GM12878 (cell line): Measurements from ENCODE around the gene PFKL. TPM values are rescaled to one million over a fixed set of nuclear protein-coding genes. Genes with fewer than 3 reads are reported as not detected.
"Not testable (repeated sequence)": the region's sequence is repeated elsewhere in the genome, so short reads cannot be mapped to it uniquely, and the experiment has no call there.

Source experiments
- ATAC-seq: fragments of 200-7000 bp; cut with Tn5 transposase; 3 replicates; pipeline ENCODE4 v1.9.1; 2020; ENCODE audit warnings: mild to moderate bottlenecking, moderate library complexity
- BruUV-seq: library from RNA; stranded (reverse); fragments of 400-500 nt; replicated peaks from 2 replicates; lab custom pipeline; 2021; lab: Mats Ljungman, UMichigan
- CTCF ChIA-PET: fragments of 300-600 bp; sonication (Branson Sonifier 250); formaldehyde crosslinking; extraction: SDS; loops from one replicate; lab custom pipeline; 2021; ENCODE audit warnings: inconsistent platforms; lab: Yijun Ruan, JAX
- POLR2A ChIA-PET: fragments of 350-600 bp; formaldehyde crosslinking; extraction: SDS; loops from one replicate; lab custom pipeline; 2021; ENCODE audit warnings: inconsistent platforms; lab: Charles Lee
- RAD21 ChIA-PET: fragments of 300-600 bp; sonication (Branson Sonifier 250); formaldehyde crosslinking; loops from one replicate; lab custom pipeline; 2023; ENCODE audit warnings: antibody characterized with exemption; ENCODE audit not compliant: unreplicated experiment; lab: Charles Lee
- SMC1A ChIA-PET: fragments of 300-600 bp; sonication (Branson Sonifier 250); formaldehyde crosslinking; loops from one replicate; lab custom pipeline; 2023; ENCODE audit not compliant: unreplicated experiment, uncharacterized antibody; lab: Charles Lee
- DNase-seq: peaks from one replicate; pipeline ENCODE4 v3.0.0-alpha.2; 2011; ENCODE audit warnings: low read depth, low spot score
- FAIRE-seq: peaks from 3 replicates; lab custom pipeline; 2011; peaks lifted over from hg19 to GRCh38; lab: Jason Lieb, UNC
- H2AFZ ChIP-seq: 2 replicates; pipeline ENCODE4 v1.6.0; 2011; ENCODE audit warnings: low read depth, low read length, control low read depth; ENCODE audit not compliant: control insufficient read depth
- H3K27ac ChIP-seq: 2 replicates; pipeline ENCODE4 v1.5.1; 2011; ENCODE audit warnings: control low read depth; ENCODE audit not compliant: control insufficient read depth, insufficient read depth
- H3K27me3 ChIP-seq, 2 experiments: replicated peaks in 1 of 2; 2 replicates each; pipeline versions ENCODE4 v1.6.0 to v1.6.1; 2011; ENCODE audit warnings: low read length in 1 of 2; ENCODE audit not compliant: control insufficient read depth in 2 of 2, insufficient read depth in 2 of 2
- H3K36me3 ChIP-seq, 2 experiments: 2 replicates each; pipeline ENCODE4 v1.5.1; 2011; ENCODE audit warnings: low read length in 1 of 2; ENCODE audit not compliant: control insufficient read depth in 2 of 2, insufficient read depth in 2 of 2
- H3K4me1 ChIP-seq: 2 replicates; pipeline ENCODE4 v1.6.1; 2011; ENCODE audit warnings: mild to moderate bottlenecking, low read length, moderate library complexity, mixed read lengths; ENCODE audit not compliant: control insufficient read depth, insufficient read depth
- H3K4me2 ChIP-seq: 2 replicates; pipeline ENCODE4 v1.6.0; 2011; ENCODE audit warnings: control low read depth; ENCODE audit not compliant: control insufficient read depth, insufficient read depth
- H3K4me3 ChIP-seq: fragments of 200-600 bp; sonication (generic); 2 replicates; pipeline ENCODE4 v1.5.1; 2016
- H3K79me2 ChIP-seq: 2 replicates; pipeline ENCODE4 v1.6.0; 2011; ENCODE audit warnings: low read length; ENCODE audit not compliant: control insufficient read depth, insufficient read depth
- H3K9ac ChIP-seq: 2 replicates; pipeline ENCODE4 v1.8.0; 2011; ENCODE audit warnings: low read length, control low read depth, mixed read lengths; ENCODE audit not compliant: control insufficient read depth, insufficient read depth
- H3K9me3 ChIP-seq: replicated peaks from 3 replicates; pipeline ENCODE4 v1.5.1; 2011; ENCODE audit warnings: mild to moderate bottlenecking, low read length; ENCODE audit not compliant: control insufficient read depth, insufficient read depth
- H4K20me1 ChIP-seq: 2 replicates; pipeline ENCODE4 v1.6.0; 2011; ENCODE audit not compliant: control insufficient read depth, insufficient read depth
- WGBS: methylation state at CpG from one replicate; pipeline ENCODE4 v1.1.6; 2016; ENCODE audit warnings: low lambda C conversion rate; ENCODE audit not compliant: insufficient replicate concordance, insufficient coverage; ENCODE audit errors: missing lambda C conversion rate; 5-methylcytosine and 5-hydroxymethylcytosine counted together
- in situ Hi-C: fragments of 300-500 bp; cut with MboI; formaldehyde crosslinking; loops from 9 replicates; pipeline ENCODE4 v1.14.3; 2018; ENCODE audit warnings: mixed read lengths
- intact Hi-C: fragments of 100-400 bp; cut with micrococcal nuclease; formaldehyde crosslinking; loops from one replicate; pipeline ENCODE4 v1.14.2; 2022; ENCODE audit not compliant: unreplicated experiment
- polyA plus RNA-seq, 11 experiments: library from polyadenylated mRNA; depleted of rRNA in 4 of 11; unstranded in 6 of 11; stranded (reverse) in 5 of 11; fragments of >200 nt; fragmentation: Nextera tagmentation in 4 of 11; fragmentation: Illumina TruSeq in 1 of 11; extraction: Ambion mirVana in 4 of 11; extraction: Trizol in 1 of 11; gene quantifications; 1 replicate in 1 of 11; 2 replicates in 10 of 11; pipeline versions ENCODE4 v1.2.1 to v1.2.3, GENCODE V29; 2011 to 2016; ENCODE audit warnings: inconsistent platforms in 2 of 11, missing spikeins in 2 of 11, low read depth in 1 of 11
- total RNA-seq, 4 experiments: library from RNA; depleted of rRNA in 3 of 4; stranded (reverse); fragments of >200 nt in 3 of 4; fragmentation: Illumina TruSeq in 1 of 4; extraction: Trizol in 1 of 4; gene quantifications; 2 replicates each; pipeline versions ENCODE4 v1.2.1 to v1.2.3, GENCODE V29; 2013 to 2021
- TF ChIP-seq, protein P1 (sequence below), 3 experiments: IDR thresholded peaks in 2 of 3; conservative IDR thresholded peaks in 1 of 3; 2 replicates each; pipeline ENCODE4 v1.5.1; 2011; ENCODE audit warnings: low read depth in 3 of 3, low read length in 3 of 3, mild to moderate bottlenecking in 3 of 3, control low read depth in 2 of 3, moderate library complexity in 2 of 3, inconsistent platforms in 1 of 3, mixed read lengths in 1 of 3; ENCODE audit not compliant: control insufficient read depth in 2 of 3, insufficient read depth in 1 of 3; ENCODE audit errors: extremely low read depth in 1 of 3

PFKL gene
- total and polyA plus RNA-seq, 10 of the 15 experiments (the other 5 are each of a cell fraction or from before 2014, with no cell fraction given): 1.2 to 192 (median 112) TPM

DNA sequence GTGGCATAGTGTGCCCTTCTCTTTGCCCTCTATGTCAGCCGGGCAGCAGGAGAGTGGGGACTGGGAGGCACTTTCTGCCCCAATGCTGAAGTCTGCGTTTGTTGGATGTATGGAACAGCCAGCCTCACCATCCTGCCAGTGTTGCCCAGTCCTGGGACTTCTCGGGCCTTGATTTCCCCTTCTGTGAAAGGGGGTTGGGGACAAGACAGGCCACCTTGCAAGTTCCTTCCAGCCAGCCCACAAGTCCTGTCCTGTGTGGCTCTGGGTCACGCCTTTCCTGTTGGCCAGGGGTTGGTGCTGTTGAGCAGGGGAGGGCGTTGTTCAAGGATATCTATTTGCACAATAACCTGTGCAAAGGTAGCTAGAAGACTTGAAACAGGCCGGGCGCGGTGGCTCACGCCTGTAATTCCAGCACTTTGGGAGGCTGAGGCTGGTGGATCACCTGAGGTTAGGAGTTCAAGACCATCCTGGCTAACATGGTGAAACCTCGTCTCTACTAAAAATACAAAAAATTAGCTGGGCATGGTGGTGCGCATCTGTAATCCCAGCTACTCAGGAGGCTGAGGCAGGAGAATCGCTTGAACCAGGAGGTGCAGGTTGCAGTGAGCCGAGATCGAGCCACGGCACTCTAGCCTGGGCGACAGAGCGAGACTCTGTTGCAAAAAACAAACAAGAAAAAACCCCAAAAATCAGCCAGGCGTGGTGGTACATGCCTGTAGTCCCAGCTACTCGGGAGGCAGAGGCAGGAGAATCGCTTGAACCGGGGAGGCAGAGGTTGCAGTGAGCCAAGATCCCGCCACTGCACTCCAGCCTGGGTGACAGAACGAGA lies 2.9 kb downstream of the PFKL start:
- WGBS: 54% methylated on average over 22 of the region's 23 CpGs
- H4K20me1 ChIP-seq, H3K36me3 ChIP-seq, FAIRE-seq, H3K9me3 ChIP-seq, DNase-seq, H3K27ac ChIP-seq, H2AFZ ChIP-seq, H3K27me3 ChIP-seq, ATAC-seq, in situ Hi-C loops, H3K9ac ChIP-seq, BruUV-seq: not testable (repeated sequence)
- peaks cover 64% of the 10 kb centered on the region for H3K79me2 ChIP-seq
- peak overlapping the region; percentile 96; the same call in 1 of the 2 replicates for H3K4me3 ChIP-seq
- ChIA-PET CTCF (interaction anchor here (0.8 to 1.4 kb wide), 4 partner anchors 35 to 491 kb away, joined by 3 to 6 read pairs (median 4); no protein-coding TSS in a partner anchor), SMC1A (interaction anchor here (1.1 to 1.3 kb wide), 2 partner anchors 13 to 35 kb away, joined by 3 read pairs; no protein-coding TSS in a partner anchor), RAD21 (interaction anchor here (1.0 to 1.3 kb wide), 3 partner anchors 37 to 364 kb away, joined by 3 to 4 read pairs (median 4); partner anchors contain the start of gene CFAP410), POLR2A (interaction anchor here (0.7 kb wide), 1 partner anchor 216 kb away, joined by 4 read pairs; no protein-coding TSS in a partner anchor)
- H3K4me2 ChIP-seq: peak overlapping the region; percentile 90
- intact Hi-C loops: loop anchor here (1.0 kb wide), 1 partner anchor 35 kb away; no protein-coding TSS in a partner anchor
- TF ChIP-seq, protein P1, sequence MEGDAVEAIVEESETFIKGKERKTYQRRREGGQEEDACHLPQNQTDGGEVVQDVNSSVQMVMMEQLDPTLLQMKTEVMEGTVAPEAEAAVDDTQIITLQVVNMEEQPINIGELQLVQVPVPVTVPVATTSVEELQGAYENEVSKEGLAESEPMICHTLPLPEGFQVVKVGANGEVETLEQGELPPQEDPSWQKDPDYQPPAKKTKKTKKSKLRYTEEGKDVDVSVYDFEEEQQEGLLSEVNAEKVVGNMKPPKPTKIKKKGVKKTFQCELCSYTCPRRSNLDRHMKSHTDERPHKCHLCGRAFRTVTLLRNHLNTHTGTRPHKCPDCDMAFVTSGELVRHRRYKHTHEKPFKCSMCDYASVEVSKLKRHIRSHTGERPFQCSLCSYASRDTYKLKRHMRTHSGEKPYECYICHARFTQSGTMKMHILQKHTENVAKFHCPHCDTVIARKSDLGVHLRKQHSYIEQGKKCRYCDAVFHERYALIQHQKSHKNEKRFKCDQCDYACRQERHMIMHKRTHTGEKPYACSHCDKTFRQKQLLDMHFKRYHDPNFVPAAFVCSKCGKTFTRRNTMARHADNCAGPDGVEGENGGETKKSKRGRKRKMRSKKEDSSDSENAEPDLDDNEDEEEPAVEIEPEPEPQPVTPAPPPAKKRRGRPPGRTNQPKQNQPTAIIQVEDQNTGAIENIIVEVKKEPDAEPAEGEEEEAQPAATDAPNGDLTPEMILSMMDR (IDR thresholded peaks at IDR 0.05 in 2 of 3, conservative IDR thresholded peaks at IDR 0.05 in 1 of 3; ENCODE audit: control insufficient read depth in 2 of 3, extremely low read depth in 1 of 3, insufficient read depth in 1 of 3, low read depth in 3 of 3, low read length in 3 of 3): peak in 2 of 3 experiments; percentile 16 to 28; a peak in 2 of 6 replicates
- peaks cover 20% of the 10 kb centered on the region for H3K4me1 ChIP-seq
